HepG2 (cell line): ENCODE measurements around the gene EML2. TPM values are rescaled to one million over a fixed set of nuclear protein-coding genes. Genes with fewer than 3 reads are reported as not detected.
A peak's percentile ranks its signal among the peaks of the same experiment; 100 is the strongest.

Experiments used
- ATF7-NPFF ChIP-seq: sonication (generic); formaldehyde crosslinking; IDR thresholded peaks from 2 replicates; pipeline ENCODE4 v1.8.1; 2023; ENCODE audit warnings: mild to moderate bottlenecking, low read depth, missing genetic modification reagents, moderate library complexity
- FOXO1 ChIP-seq: sonication (generic); formaldehyde crosslinking; IDR thresholded peaks from 2 replicates; pipeline ENCODE4 v1.4.0; 2020; ENCODE audit warnings: missing genetic modification reagents
- GFI1 ChIP-seq: sonication (generic); formaldehyde crosslinking; IDR thresholded peaks from 2 replicates; pipeline ENCODE4 v1.5.0; 2020; ENCODE audit warnings: missing genetic modification reagents, mild to moderate bottlenecking, borderline replicate concordance
- JDP2 ChIP-seq: sonication (generic); formaldehyde crosslinking; IDR thresholded peaks from 2 replicates; pipeline ENCODE4 v1.8.1; 2022; ENCODE audit warnings: missing genetic modification reagents, borderline replicate concordance
- KLF13 ChIP-seq: sonication (generic); formaldehyde crosslinking; IDR thresholded peaks from 2 replicates; pipeline ENCODE4 v1.4.0; 2020; ENCODE audit warnings: mild to moderate bottlenecking, missing genetic modification reagents
- MYC ChIP-seq: sonication (generic); formaldehyde crosslinking; IDR thresholded peaks from 2 replicates; pipeline ENCODE4 v1.9.0; 2021; ENCODE audit warnings: missing genetic modification reagents, borderline replicate concordance
- NAIF1 ChIP-seq: sonication (generic); formaldehyde crosslinking; IDR thresholded peaks from 2 replicates; pipeline ENCODE4 v1.5.0; 2020; ENCODE audit warnings: mild to moderate bottlenecking, missing genetic modification reagents, borderline replicate concordance
- POLR2A ChIP-seq, 2 experiments: IDR thresholded peaks; 2 replicates each; pipeline ENCODE4 v1.6.1; 2011; ENCODE audit warnings: low read depth in 2 of 2, low read length in 2 of 2, mild to moderate bottlenecking in 1 of 2, moderate library complexity in 1 of 2; ENCODE audit not compliant: insufficient read depth in 1 of 2
- THRA ChIP-seq: sonication (generic); formaldehyde crosslinking; IDR thresholded peaks from 2 replicates; pipeline ENCODE4 v1.4.0; 2020; ENCODE audit warnings: missing genetic modification reagents, borderline replicate concordance
- YY1 ChIP-seq: IDR thresholded peaks from 2 replicates; pipeline ENCODE4 v1.6.1; 2011; ENCODE audit warnings: low read length, low read depth, moderate library complexity, mild to moderate bottlenecking; ENCODE audit not compliant: insufficient read depth, insufficient replicate concordance
- ZBTB10 ChIP-seq: sonication (generic); formaldehyde crosslinking; IDR thresholded peaks from 2 replicates; pipeline ENCODE4 v1.4.0; 2020; ENCODE audit warnings: missing genetic modification reagents, borderline replicate concordance
- ZFP36 ChIP-seq: fragments of 150-350 bp; IDR thresholded peaks from 2 replicates; pipeline ENCODE4 v1.6.1; 2018; ENCODE audit warnings: borderline replicate concordance, low read length, low read depth; ENCODE audit not compliant: partially characterized antibody
- ZKSCAN8 ChIP-seq: IDR thresholded peaks from 2 replicates; pipeline ENCODE4 v1.6.1; 2016; ENCODE audit warnings: borderline replicate concordance, missing genetic modification reagents, missing compliant biosample characterization
- ZNF543 ChIP-seq: sonication (generic); formaldehyde crosslinking; IDR thresholded peaks from 2 replicates; pipeline ENCODE4 v1.4.0; 2020; ENCODE audit warnings: mild to moderate bottlenecking, missing genetic modification reagents
- ZNF580 ChIP-seq: IDR thresholded peaks from 2 replicates; pipeline ENCODE4 v1.6.1; 2016; ENCODE audit warnings: low read depth, borderline replicate concordance
- polyA plus RNA-seq, 8 experiments: library from polyadenylated mRNA; depleted of rRNA in 3 of 8; stranded (reverse) in 7 of 8; unstranded in 1 of 8; fragments of >200 nt; fragmentation: Illumina TruSeq in 4 of 8; extraction: Trizol in 4 of 8; gene quantifications; 2 replicates each; pipeline versions ENCODE4 v1.2.1 to v1.2.3, GENCODE V29; 2011 to 2016; ENCODE audit warnings: low read depth in 4 of 8, missing spikeins in 1 of 8, mixed read lengths in 1 of 8; ENCODE audit not compliant: insufficient read depth in 1 of 8
- total RNA-seq, 5 experiments: library from RNA; depleted of rRNA; stranded (reverse); fragments of >200 nt; fragmentation: Illumina TruSeq; extraction: Trizol; gene quantifications; 2 replicates each; pipeline ENCODE4 v1.2.3, GENCODE V29; 2016; ENCODE audit warnings: low read depth in 1 of 5
- TF ChIP-seq, protein P1 (sequence below): sonication (generic); formaldehyde crosslinking; IDR thresholded peaks from 2 replicates; pipeline ENCODE4 v1.5.1; 2020; ENCODE audit warnings: missing genetic modification reagents, mild to moderate bottlenecking, borderline replicate concordance
- TF ChIP-seq, protein P2 (sequence below): sonication (generic); formaldehyde crosslinking; conservative IDR thresholded peaks from 2 replicates; pipeline ENCODE4 v1.8.0; 2022; ENCODE audit warnings: missing genetic modification reagents
- TF ChIP-seq, protein P3 (sequence below): sonication (generic); formaldehyde crosslinking; IDR thresholded peaks from 2 replicates; pipeline ENCODE4 v1.8.1; 2023; ENCODE audit warnings: mild to moderate bottlenecking, missing genetic modification reagents, borderline replicate concordance

Gene EML2
- total and polyA plus RNA-seq, 2 of the 13 experiments (the other 11 are each of a cell fraction or from before 2014, with no cell fraction given) = 7.3 to 12.9 TPM

DNA sequence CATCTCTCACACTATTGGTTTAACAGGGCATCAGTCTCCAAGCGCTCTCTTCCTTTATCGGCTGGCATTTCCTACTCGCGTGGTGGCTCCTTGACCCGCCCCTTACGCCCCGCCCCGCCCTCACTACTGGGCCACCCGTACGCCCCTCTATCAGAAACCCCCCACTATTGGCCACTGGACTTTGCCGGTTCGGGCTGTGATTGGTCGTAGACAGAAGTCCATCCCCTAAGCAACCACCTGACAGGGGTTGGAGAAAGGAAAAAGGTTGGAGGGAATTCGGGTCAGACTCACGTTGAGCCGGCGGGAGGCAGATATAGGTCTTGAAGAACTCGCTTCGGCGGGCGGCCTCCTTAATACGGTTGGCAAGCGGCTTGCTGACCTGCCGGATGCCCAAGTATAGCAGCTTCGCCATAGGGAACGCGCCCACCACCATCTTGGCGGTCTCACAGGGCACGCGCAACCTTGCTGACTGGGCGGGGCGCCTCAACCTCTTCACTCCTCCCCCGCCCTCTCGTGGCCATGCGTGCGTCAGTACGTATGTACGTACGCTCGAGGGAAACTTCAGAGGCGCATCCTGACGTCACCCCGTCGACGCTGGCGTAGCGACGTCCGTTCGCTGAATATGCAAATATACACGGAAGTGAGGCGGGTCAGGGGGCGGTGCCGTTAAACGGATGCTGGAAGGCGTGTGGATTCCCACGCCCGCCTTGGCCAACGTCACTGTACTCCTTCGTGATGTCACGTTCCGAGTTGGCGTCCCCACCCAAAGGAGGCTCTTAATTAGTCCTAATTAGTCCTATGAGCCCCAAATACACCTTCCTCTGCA is 54.7 kb downstream of the EML2 start, which contains the start of gene OPA3 (continued):
- TF ChIP-seq ZNF580 (CRISPR knock-in tag) = no peak
- TF ChIP-seq ZKSCAN8 (CRISPR knock-in tag) = no peak
- peak; percentile 90 for TF ChIP-seq YY1
- peak; percentile 86 to 91 for TF ChIP-seq POLR2A (IDR thresholded peaks at IDR 0.05; ENCODE audit: insufficient read depth in 1 of 2, low read depth in 2 of 2, low read length in 2 of 2)
- no peak for TF ChIP-seq ATF7-NPFF (CRISPR knock-in tag)
- peak; percentile 49; the same call in 1 of the 2 replicates for TF ChIP-seq FOXO1 (CRISPR knock-in tag)
- TF ChIP-seq JDP2 = no peak
- peak; percentile 90 for TF ChIP-seq MYC (CRISPR knock-in tag)
- TF ChIP-seq, protein P1, sequence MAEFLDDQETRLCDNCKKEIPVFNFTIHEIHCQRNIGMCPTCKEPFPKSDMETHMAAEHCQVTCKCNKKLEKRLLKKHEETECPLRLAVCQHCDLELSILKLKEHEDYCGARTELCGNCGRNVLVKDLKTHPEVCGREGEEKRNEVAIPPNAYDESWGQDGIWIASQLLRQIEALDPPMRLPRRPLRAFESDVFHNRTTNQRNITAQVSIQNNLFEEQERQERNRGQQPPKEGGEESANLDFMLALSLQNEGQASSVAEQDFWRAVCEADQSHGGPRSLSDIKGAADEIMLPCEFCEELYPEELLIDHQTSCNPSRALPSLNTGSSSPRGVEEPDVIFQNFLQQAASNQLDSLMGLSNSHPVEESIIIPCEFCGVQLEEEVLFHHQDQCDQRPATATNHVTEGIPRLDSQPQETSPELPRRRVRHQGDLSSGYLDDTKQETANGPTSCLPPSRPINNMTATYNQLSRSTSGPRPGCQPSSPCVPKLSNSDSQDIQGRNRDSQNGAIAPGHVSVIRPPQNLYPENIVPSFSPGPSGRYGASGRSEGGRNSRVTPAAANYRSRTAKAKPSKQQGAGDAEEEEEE (CRISPR knock-in tag) = 0 out of 2 replicates have a peak, but pooled peaks have one; percentile 55
- TF ChIP-seq ZFP36 = no peak
- TF ChIP-seq THRA = peak; percentile 64; the same call in 1 of the 2 replicates
- no peak; the same call in 1 of the 2 replicates for TF ChIP-seq ZNF543 (CRISPR knock-in tag)
- no peak for TF ChIP-seq GFI1 (CRISPR knock-in tag)
- TF ChIP-seq, protein P2, sequence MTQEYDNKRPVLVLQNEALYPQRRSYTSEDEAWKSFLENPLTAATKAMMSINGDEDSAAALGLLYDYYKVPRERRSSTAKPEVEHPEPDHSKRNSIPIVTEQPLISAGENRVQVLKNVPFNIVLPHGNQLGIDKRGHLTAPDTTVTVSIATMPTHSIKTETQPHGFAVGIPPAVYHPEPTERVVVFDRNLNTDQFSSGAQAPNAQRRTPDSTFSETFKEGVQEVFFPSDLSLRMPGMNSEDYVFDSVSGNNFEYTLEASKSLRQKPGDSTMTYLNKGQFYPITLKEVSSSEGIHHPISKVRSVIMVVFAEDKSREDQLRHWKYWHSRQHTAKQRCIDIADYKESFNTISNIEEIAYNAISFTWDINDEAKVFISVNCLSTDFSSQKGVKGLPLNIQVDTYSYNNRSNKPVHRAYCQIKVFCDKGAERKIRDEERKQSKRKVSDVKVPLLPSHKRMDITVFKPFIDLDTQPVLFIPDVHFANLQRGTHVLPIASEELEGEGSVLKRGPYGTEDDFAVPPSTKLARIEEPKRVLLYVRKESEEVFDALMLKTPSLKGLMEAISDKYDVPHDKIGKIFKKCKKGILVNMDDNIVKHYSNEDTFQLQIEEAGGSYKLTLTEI (CRISPR knock-in tag) = no peak
- TF ChIP-seq NAIF1 = no peak
- TF ChIP-seq, protein P3, sequence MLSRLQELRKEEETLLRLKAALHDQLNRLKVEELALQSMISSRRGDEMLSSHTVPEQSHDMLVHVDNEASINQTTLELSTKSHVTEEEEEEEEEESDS = peak; percentile 87; the same call in 1 of the 2 replicates
- TF ChIP-seq KLF13 = no peak
- TF ChIP-seq ZBTB10 (CRISPR knock-in tag) = no peak
